CD4-positive, CD25-positive, alpha-beta regulatory T cell (primary cell): ENCODE measurements around the gene DCP1B. TPM values are rescaled to one million over a fixed set of nuclear protein-coding genes. Genes with fewer than 3 reads are reported as not detected.

Experiments
- ATAC-seq, 2 donors: fragments of 150-1000 bp; cut with Tn5 transposase; one replicate each; pipeline ENCODE4 v1.10.0; 2021; ENCODE audit warnings: low read depth in 2 of 2, moderate number of reproducible peaks in 2 of 2, moderate library complexity in 1 of 2
- DNase-seq, 3 donors: peaks; one replicate each; pipeline versions ENCODE4 v3.0.0 to v3.0.0-alpha.2; 2012 to 2022; ENCODE audit warnings: mixed read lengths in 1 of 3
- H3K27ac ChIP-seq: one replicate; pipeline ENCODE4 v1.7.0; 2013; ENCODE audit warnings: mild to moderate bottlenecking, low read length; ENCODE audit not compliant: insufficient read depth, poor library complexity, severe bottlenecking
- H3K27me3 ChIP-seq: one replicate; pipeline ENCODE4 v1.7.0; 2013; ENCODE audit warnings: low read length; ENCODE audit not compliant: control insufficient read depth, insufficient read depth
- H3K36me3 ChIP-seq: one replicate; pipeline ENCODE4 v1.7.0; 2013; ENCODE audit warnings: mild to moderate bottlenecking, low read length, moderate library complexity; ENCODE audit not compliant: control insufficient read depth, insufficient read depth
- H3K4me1 ChIP-seq: 2 replicates; pipeline ENCODE4 v1.7.0; 2013; ENCODE audit warnings: mild to moderate bottlenecking, low read length; ENCODE audit not compliant: insufficient read depth, control insufficient read depth, poor library complexity, severe bottlenecking
- H3K4me3 ChIP-seq: one replicate; pipeline ENCODE4 v1.7.0; 2013; ENCODE audit warnings: low read depth, mild to moderate bottlenecking, low read length, moderate library complexity
- H3K9me3 ChIP-seq, 2 experiments: 1 replicate in 1 of 2; 2 replicates in 1 of 2; pipeline ENCODE4 v1.7.0; 2013; ENCODE audit warnings: low read length in 2 of 2, mild to moderate bottlenecking in 1 of 2, moderate library complexity in 1 of 2; ENCODE audit not compliant: control insufficient read depth in 2 of 2
- H3K27ac Mint-ChIP-seq, 3 donors: one replicate each; pipeline ENCODE4 v1.8.0; 2020 to 2022; ENCODE audit warnings: mild to moderate bottlenecking in 3 of 3, mixed read lengths in 3 of 3, moderate library complexity in 2 of 3
- H3K27me3 Mint-ChIP-seq: one replicate; pipeline ENCODE4 v1.8.0; 2022; ENCODE audit warnings: mild to moderate bottlenecking, mixed read lengths
- H3K36me3 Mint-ChIP-seq: one replicate; pipeline ENCODE4 v1.8.0; 2020; ENCODE audit warnings: mixed read lengths
- H3K4me1 Mint-ChIP-seq, 4 donors: one replicate each; pipeline ENCODE4 v1.8.0; 2020 to 2022; ENCODE audit warnings: mixed read lengths in 4 of 4, mild to moderate bottlenecking in 1 of 4
- H3K4me3 Mint-ChIP-seq, 4 donors: one replicate each; pipeline ENCODE4 v1.8.0; 2020 to 2022; ENCODE audit warnings: mild to moderate bottlenecking in 4 of 4, mixed read lengths in 4 of 4, moderate library complexity in 3 of 4
- H3K9me3 Mint-ChIP-seq, 7 donors: one replicate each; pipeline ENCODE4 v1.8.0; 2020 to 2022; ENCODE audit warnings: mixed read lengths in 7 of 7, mild to moderate bottlenecking in 3 of 7, moderate library complexity in 2 of 7
- polyA plus RNA-seq, 4 donors: library from polyadenylated mRNA; unstranded; fragments of 300-500 nt; fragmentation: Illumina TruSeq; gene quantifications; one replicate each; pipeline ENCODE4 v1.2.3, GENCODE V29; 2021
- total RNA-seq: library from RNA; stranded (reverse); gene quantifications from one replicate; pipeline ENCODE4 v1.2.3, GENCODE V29; 2022

Gene DCP1B
- total and polyA plus RNA-seq, 5 donors from 2014 or later, result 23.9 to 56.8 (median 35.6) TPM

DNA sequence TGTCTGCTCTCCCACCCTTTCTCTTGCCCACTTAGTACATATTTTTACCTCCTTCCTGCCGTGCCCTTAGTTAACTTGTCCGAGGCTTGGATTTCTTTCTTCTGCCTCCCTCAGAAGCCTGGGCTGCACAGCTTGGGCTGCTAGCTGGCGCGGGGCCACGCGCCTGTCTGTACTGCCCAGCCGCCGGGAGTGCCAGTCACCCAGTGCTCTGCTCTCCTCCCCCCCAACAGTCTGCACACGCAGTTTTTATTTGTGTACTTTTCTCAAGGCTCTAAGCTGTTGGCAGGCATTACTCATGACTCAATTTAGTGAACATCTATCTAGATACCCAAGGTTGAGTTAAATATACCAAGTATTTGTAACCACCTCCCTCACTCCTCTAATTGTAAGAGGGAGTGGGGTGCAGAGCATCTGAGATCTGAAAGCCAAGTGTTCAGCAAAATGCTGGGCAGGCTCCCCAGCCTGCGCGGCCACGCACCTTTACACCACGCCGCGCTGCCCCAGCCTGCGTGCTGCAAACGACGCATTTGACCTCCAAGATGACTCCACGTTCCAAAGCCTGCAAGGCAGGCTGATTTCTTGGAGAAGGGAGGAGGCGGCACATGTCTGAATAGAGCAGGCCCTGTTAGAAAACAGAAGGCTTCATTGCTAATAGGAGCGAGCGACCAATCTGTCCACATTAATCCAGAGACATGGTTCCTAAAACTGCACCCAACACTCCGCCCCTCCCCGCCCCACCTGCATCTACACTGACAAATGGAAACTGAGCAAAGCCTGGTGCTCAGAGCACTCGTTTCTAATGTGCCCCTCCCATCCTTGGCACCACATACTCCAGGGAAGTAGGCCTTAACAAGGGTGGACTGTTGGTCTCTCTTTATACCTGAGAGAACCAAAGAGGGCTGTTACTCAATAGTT, 67.6 kb downstream of the DCP1B start:
- no peaks in the 10 kb centered on the region for H3K27me3 Mint-ChIP-seq
- Histone ChIP-seq H3K36me3 (peaks cover 20% of the 10 kb centered on the region), H3K9me3 (no peaks in the 10 kb centered on the region), H3K4me1 (peaks cover 4% of the 10 kb centered on the region), H3K27ac (no peak overlapping the region), H3K4me3 (no peak overlapping the region), H3K27me3 (no peaks in the 10 kb centered on the region)
- peak overlapping the region in 1 of 3 donors; percentile 14 for H3K27ac Mint-ChIP-seq
- peaks cover 30% of the 10 kb centered on the region for H3K36me3 Mint-ChIP-seq
- no peak for ATAC-seq
- peaks cover 5 to 10% (median 7%) of the 10 kb centered on the region in 4 donors for H3K4me1 Mint-ChIP-seq
- DNase-seq, result no peak
- H3K4me3 Mint-ChIP-seq, result no peak overlapping the region
- no peaks in the 10 kb centered on the region for H3K9me3 Mint-ChIP-seq

DNA sequence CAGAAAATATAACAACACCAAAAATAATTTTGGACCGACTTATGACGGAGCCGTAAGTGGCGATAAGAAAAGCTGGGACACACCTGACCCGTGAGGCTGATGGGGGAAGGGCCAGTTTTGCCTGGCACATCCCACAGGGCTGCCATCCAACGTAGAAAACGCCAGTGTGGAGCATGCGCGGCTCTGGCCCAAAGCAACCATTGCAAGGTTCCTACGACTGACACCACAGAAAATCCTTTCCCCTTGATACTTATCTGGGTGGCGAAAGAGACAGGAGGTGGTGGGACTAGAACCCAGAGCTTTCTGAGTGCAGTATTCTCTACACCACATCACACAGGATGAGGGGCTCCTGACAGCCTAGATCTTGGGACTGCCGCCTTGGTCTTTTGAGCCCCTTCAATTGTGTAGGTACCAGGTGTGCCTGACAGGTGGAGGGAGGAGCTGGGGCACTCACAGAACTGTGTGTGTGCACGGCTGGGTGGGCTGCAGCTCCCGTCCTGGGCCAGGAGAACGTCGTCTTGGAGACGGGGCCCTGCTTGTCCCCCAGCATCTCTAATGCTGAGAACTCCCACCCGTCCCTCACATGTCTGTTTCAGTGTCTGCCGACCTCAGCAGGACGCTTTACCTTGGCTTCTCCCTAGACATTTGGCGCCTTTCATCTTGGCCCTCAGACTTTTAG, 68.4 kb downstream of the DCP1B start:
- no peaks in the 10 kb centered on the region for H3K27me3 ChIP-seq
- peaks cover 4% of the 10 kb centered on the region for H3K4me1 ChIP-seq
- ATAC-seq (no peak), DNase-seq (no peak)
- H3K27ac Mint-ChIP-seq, result no peak overlapping the region
- H3K27me3 Mint-ChIP-seq, result no peaks in the 10 kb centered on the region
- H3K9me3 ChIP-seq, result no peaks in the 10 kb centered on the region
- H3K27ac ChIP-seq, result no peak overlapping the region
- peaks cover 17% of the 10 kb centered on the region for H3K36me3 ChIP-seq
- H3K4me1 Mint-ChIP-seq, result peaks cover 5 to 10% (median 7%) of the 10 kb centered on the region in 4 donors
- no peak overlapping the region for H3K4me3 ChIP-seq
- no peak overlapping the region for H3K4me3 Mint-ChIP-seq
- no peaks in the 10 kb centered on the region for H3K9me3 Mint-ChIP-seq
- peaks cover 25% of the 10 kb centered on the region for H3K36me3 Mint-ChIP-seq

DNA sequence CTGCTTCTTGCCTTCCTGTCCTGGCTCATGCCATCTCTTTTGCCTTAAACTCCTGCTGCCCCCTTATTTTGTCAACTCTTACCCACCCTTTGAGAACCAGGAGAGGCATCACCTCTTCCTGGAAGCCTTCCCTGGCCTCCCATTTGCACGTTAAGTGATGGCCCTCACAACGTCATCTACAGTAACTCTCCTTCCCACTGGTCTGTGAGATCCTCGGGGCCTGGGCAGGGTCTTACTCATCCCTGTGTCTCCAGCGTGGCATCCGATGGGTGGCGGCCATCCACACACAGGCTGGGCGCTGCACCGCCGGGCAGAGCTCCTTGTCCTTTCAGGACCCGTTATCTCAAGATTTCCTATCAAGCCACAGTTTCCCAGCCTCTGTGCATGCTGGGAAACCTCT, 69.0 kb downstream of the DCP1B start:
- no peak overlapping the region for H3K4me3 Mint-ChIP-seq
- no peak for ATAC-seq
- no peak for DNase-seq
- no peaks in the 10 kb centered on the region for H3K27me3 ChIP-seq
- H3K36me3 ChIP-seq, result peaks cover 17% of the 10 kb centered on the region
- H3K9me3 ChIP-seq, result no peaks in the 10 kb centered on the region
- no peak overlapping the region for H3K27ac ChIP-seq
- H3K4me3 ChIP-seq, result no peak overlapping the region
- H3K4me1 Mint-ChIP-seq, result peaks cover 6 to 10% (median 7%) of the 10 kb centered on the region in 4 donors
- no peak overlapping the region for H3K27ac Mint-ChIP-seq
- no peaks in the 10 kb centered on the region for H3K27me3 Mint-ChIP-seq
- no peaks in the 10 kb centered on the region for H3K9me3 Mint-ChIP-seq
- H3K4me1 ChIP-seq, result peaks cover 4% of the 10 kb centered on the region
- H3K36me3 Mint-ChIP-seq, result peaks cover 23% of the 10 kb centered on the region

DNA sequence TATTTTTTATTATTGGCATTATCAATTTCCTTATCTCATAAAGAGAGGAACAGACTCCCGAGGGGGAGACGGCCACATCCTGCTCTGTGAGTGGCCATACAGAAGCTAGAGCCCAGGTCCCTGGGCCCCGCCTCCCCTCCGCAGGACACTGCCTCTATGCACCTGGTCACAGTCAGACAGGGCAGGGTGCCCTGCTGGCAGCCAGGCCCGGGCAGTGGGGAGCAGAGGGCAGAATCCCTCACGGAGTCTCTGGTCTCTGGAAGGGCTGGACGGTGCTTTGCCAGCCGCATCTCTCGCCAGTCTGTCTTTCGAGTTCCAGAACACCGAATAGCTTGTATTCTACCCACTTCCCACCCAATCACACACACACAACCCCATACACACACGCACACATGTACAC, 69.4 kb downstream of the DCP1B start:
- no peak overlapping the region for H3K27ac Mint-ChIP-seq
- Histone ChIP-seq H3K4me1 (peaks cover 2% of the 10 kb centered on the region), H3K9me3 (no peaks in the 10 kb centered on the region), H3K27ac (no peak overlapping the region), H3K27me3 (no peaks in the 10 kb centered on the region), H3K36me3 (peaks cover 15% of the 10 kb centered on the region), H3K4me3 (no peak overlapping the region)
- H3K4me1 Mint-ChIP-seq, result peaks cover 2 to 9% (median 4%) of the 10 kb centered on the region in 4 donors
- H3K27me3 Mint-ChIP-seq, result no peaks in the 10 kb centered on the region
- H3K4me3 Mint-ChIP-seq, result no peak overlapping the region
- H3K9me3 Mint-ChIP-seq, result no peaks in the 10 kb centered on the region
- ATAC-seq, result no peak
- no peak for DNase-seq
- H3K36me3 Mint-ChIP-seq, result peaks cover 19% of the 10 kb centered on the region

DNA sequence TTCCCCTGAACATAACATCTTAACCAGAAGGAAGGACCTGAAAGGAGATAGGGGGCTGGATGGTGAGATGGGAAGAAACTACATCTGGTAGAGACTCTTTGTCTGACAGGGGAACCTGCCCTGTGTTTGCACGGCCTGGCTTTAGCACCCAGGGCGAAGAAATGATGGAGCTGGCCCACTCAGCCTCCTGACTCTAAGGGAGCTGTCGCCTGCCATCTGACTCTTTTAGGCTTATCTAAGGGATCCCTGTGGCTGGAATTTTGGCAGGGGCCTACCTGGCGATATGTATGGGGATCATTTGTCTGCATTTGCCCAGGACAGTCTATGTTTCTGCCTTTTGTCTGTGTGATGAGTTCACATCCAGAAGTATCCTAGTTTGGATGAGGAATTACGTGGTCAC, 70.2 kb downstream of the DCP1B start:
- Histone ChIP-seq H3K27ac (no peak overlapping the region), H3K36me3 (peaks cover 15% of the 10 kb centered on the region), H3K4me3 (no peak overlapping the region), H3K9me3 (no peaks in the 10 kb centered on the region), H3K4me1 (no peaks in the 10 kb centered on the region), H3K27me3 (no peaks in the 10 kb centered on the region)
- Mint-ChIP-seq H3K4me3 (no peak overlapping the region), H3K9me3 (no peaks in the 10 kb centered on the region), H3K4me1 (peaks cover 0 to 10% (median 3%) of the 10 kb centered on the region in 4 donors), H3K27ac (no peak overlapping the region), H3K36me3 (peaks cover 15% of the 10 kb centered on the region), H3K27me3 (no peaks in the 10 kb centered on the region)
- ATAC-seq (no peak), DNase-seq (no peak)

DNA sequence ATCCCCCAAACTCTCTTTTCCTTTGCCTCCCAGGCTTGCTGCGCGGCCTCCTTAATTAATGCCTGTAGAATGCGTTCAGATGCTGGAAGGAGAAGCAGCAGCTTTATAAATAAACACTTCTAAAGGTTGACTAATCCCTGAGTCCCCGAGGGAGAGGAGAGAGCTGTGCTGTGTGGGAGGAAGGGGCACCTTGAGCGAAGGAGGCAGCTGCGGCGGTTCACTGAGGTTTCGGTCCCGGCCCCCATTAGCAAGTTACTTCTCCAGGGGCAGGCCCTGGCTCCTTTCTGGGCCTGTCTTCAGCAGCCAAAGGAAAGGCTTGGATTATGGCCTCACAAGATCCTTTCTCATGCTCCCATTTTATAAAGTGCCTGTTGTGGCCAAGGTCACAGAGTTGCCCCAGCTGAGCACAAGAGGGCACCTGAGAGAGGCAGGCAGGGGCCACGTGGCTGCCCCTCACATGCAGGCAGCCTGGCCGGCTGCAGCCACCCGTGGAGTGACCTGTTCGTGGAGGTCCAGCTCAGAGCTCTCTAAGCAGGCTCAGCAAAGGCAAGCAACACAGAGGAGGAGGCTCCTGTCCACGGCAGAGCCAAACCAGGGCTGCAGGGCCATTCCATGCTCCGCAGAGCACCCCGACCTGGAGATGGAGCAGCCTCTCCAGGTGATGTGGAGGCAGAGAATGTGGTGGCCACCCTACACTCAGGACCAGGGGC, 70.8 kb downstream of the DCP1B start:
- no peak overlapping the region for H3K27ac Mint-ChIP-seq
- Histone ChIP-seq H3K4me3 (no peak overlapping the region), H3K4me1 (no peaks in the 10 kb centered on the region), H3K27me3 (no peaks in the 10 kb centered on the region), H3K9me3 (no peaks in the 10 kb centered on the region), H3K36me3 (peaks cover 13% of the 10 kb centered on the region), H3K27ac (no peak overlapping the region)
- no peaks in the 10 kb centered on the region for H3K27me3 Mint-ChIP-seq
- no peak overlapping the region for H3K4me3 Mint-ChIP-seq
- H3K36me3 Mint-ChIP-seq, result peaks cover 10% of the 10 kb centered on the region
- DNase-seq (no peak), ATAC-seq (peak in 1 of 2 donors; percentile 37)
- no peaks in the 10 kb centered on the region for H3K9me3 Mint-ChIP-seq
- peaks cover 0 to 10% (median 3%) of the 10 kb centered on the region in 4 donors for H3K4me1 Mint-ChIP-seq

DNA sequence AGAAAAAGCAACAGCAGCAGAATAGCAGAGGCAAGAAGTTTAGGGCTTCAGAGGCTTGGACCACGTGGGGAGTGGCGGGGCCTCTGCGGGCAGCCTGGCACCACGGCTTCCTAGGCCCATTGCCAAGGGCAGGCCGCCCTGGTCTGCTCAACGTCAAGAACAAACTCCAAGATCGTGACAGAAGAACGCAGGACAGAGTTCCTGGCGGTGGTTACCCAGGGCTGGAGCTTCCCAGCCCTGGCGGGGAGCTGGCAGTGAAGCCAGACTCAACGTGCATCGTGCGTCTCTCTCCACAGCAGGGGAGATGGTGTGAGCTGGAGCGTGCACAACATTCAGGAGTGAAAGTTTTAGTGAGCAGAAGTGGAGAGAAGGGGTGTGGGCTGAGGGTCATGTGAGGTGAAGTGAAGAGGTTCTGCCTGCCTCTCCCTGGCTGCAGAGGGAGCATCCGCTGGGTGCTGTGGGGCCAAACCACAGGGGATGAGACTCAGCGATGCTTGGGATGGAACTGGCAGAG, 71.9 kb downstream of the DCP1B start:
- ATAC-seq (no peak), DNase-seq (no peak)

More for the DNA sequence above, 71.9 kb downstream of the DCP1B start:
- Mint-ChIP-seq H3K4me3 (peak overlapping the region in 1 of 4 donors; percentile 15), H3K9me3 (no peaks in the 10 kb centered on the region), H3K27ac (no peak overlapping the region), H3K27me3 (no peaks in the 10 kb centered on the region), H3K4me1 (peaks cover 0 to 10% (median 3%) of the 10 kb centered on the region in 4 donors), H3K36me3 (peaks cover 5% of the 10 kb centered on the region)
- Histone ChIP-seq H3K4me1 (no peaks in the 10 kb centered on the region), H3K4me3 (no peak overlapping the region), H3K9me3 (no peaks in the 10 kb centered on the region), H3K27me3 (no peaks in the 10 kb centered on the region), H3K27ac (no peak overlapping the region), H3K36me3 (peaks cover 3% of the 10 kb centered on the region)
